RPMI8226 (cell line): ENCODE measurements around the gene ZNG1F.
"Not testable (repeated sequence)": the region's sequence is repeated elsewhere in the genome, so short reads cannot be mapped to it uniquely, and the experiment has no call there.

Experiments used
- DNase-seq: peaks from one replicate; pipeline ENCODE4 v3.0.0-alpha.2; 2015

ZNG1F gene

GRCh38 chr9:41082358-41082757, 106.8 kb downstream of the ZNG1F start:
- DNase-seq: not testable (repeated sequence)
